Lung microvascular endothelial cell (primary cell): Measurements from ENCODE around the gene MARCHF4. TPM values are rescaled to one million over a fixed set of nuclear protein-coding genes. Genes with fewer than 3 reads are reported as not detected.

Experiments used
- DNase-seq, 2 donors: peaks; one replicate each; pipeline versions ENCODE4 v3.0.0 to v3.0.0-alpha.2; 2010; ENCODE audit warnings: low read depth in 2 of 2
- total RNA-seq: library from RNA; depleted of rRNA; stranded (reverse); fragments of >200 nt; gene quantifications from 2 replicates; pipeline ENCODE4 v1.2.1, GENCODE V29; 2014

Gene MARCHF4
- total RNA-seq, 1 donor from 2014 or later, result 0.20 TPM

DNA sequence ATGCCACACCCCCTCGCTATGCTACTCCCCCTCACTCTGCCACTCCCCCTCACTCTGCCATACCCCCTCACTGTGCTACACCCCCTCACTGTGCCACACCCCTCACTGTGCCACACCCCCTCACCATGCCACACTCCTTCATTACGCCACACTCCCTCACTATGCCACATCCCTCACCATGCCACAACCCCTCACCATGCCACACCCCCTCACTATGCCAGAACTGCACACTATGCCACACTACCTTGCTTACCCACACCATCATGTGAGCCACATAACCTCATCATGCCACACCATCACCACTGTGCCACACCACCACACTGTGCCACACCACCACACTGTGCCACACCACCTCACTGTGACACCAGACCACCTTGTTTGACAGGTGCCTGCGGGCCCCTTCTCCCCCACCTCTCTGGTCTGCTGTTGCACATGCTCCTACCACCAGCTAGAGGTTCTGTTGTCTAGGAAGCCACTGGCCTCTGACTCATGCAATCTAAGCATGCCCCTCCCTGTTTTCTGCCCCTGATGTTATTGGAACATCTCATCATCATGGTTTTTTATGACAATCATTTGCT, 22.0 kb downstream of the MARCHF4 start:
- DNase-seq, result peak; percentile 13 to 70

GRCh38 chr2:216349366-216349765, 22.9 kb downstream of the MARCHF4 start:
- no peak for DNase-seq

- peak in 1 of 2 donors; percentile 76 for DNase-seq
Measured at GRCh38 chr2:216348756-216349308, 23.5 kb downstream of the MARCHF4 start.

DNA sequence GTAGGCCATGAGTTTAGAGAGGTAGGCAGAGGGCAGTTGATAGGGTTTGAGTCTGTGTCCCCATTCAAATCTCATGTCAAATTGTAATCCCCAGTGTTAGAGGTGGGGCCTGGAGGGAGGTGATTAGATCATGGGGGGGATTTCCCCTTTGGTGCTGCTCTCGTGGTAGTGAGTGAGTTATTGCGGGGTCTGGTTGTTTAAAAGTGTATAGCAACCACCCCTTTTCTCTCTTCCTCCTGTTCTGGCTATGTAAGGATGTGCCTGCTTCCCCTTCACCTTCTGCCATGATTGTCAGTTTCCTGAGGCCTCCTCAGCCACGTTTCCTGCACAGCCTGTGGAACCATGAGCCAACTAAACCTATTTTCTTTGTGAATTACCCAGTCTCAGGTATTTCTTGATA, 25.5 kb downstream of the MARCHF4 start:
- peak in 1 of 2 donors; percentile 53 for DNase-seq

- no peak for DNase-seq
Measured at GRCh38 chr2:216345846-216346245, 26.4 kb downstream of the MARCHF4 start.

- DNase-seq, result no peak
Measured at GRCh38 chr2:216344950-216345300, 27.4 kb downstream of the MARCHF4 start.

DNA sequence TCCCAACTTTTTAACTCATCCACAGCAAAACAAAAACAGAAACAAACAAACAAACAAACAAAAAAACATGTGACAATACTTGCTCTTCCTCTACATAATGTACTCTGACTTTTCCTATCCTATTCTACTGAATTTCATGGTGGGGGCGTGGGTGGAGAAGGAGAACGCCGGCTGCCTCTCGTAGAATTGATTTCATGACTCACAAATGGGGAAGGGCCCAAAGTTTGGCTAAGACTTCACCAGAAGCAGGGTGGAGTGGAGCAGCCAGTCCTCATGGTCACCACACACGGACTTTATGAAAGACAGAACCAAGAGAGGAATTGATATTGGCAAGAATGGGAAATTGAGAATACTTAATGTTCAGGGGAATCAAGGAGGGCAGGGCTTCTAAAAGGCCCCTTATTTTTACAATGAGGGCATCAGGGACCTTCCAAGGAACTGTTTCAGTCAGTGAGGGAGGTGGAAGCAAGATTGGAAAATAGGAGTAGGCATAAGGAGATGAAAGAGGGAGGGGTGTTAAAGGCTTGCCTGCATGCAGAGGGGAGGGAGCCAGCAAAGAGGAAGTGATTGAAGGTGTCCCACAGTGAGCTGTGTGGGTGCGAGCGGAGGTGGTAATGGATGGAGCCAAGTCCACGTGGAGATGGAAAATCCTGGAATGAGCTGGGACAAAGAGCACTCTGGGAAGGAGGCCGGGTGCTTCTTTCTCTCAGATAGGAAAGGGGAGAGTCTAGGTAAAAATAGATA, 27.9 kb downstream of the MARCHF4 start:
- DNase-seq, result no peak

GRCh38 chr2:216343221-216343980, 28.9 kb downstream of the MARCHF4 start:
- DNase-seq, result no peak

- DNase-seq, result no peak
Measured at GRCh38 chr2:216341121-216341520, 31.2 kb downstream of the MARCHF4 start.

- no peak for DNase-seq
Measured at GRCh38 chr2:216340280-216340631, 32.0 kb downstream of the MARCHF4 start.

DNA sequence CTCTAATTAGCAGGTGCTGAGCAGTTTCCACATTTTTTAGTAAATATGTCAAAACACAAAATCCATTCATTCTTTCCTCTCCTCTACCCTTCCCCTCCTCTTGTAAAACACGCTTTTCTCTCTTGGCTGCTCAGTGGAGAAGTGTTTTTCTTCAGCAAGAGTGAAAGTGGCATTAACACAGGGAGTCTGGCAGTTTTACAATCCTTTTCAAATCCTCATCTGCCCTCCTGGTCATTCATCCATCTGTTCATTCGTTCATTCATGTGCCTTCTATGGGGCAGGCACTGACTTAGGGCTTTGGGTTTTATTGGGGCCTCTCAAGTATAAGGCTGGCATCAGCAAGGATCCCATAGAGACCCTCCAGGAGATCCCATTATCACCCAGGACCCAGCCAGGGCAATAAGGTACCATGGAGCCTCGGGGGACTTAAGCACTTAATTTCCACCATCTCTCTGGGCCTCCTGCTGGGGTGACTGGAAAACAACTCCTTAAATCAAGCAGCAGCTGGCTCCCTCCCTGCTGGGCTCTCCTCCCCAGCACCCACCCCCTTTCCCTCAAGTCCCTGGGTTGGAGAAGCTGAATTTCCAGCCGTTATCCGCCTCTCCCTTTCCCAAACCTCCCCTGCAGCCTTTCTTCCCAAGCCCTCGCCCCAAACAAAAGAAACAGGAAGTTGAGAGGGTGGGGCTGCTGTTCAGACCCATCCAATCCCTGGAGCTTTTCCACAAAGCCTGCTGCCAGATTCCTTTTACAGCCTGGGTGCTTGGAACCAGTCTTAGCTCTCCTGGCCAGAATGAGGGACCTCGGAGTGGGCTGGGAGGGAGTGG, 32.6 kb downstream of the MARCHF4 start:
- peak; percentile 23 to 62 for DNase-seq

GRCh38 chr2:216335252-216335651, 37.0 kb downstream of the MARCHF4 start:
- no peak for DNase-seq

- DNase-seq, result peak in 1 of 2 donors; percentile 36
Measured at GRCh38 chr2:216328347-216328746, 43.9 kb downstream of the MARCHF4 start.

- no peak for DNase-seq
Measured at GRCh38 chr2:216327447-216327935, 44.8 kb downstream of the MARCHF4 start.

Other genes with a start within 250 kb of the MARCHF4 start
- gene SMARCAL1, start 40.0 kb upstream of the MARCHF4 start, total RNA-seq, result 9.6 and 11.9 TPM in 2 replicates
- gene RPL37A, start 126.4 kb upstream of the MARCHF4 start, total RNA-seq, result 2,466 and 3,465 TPM in 2 replicates